HepG2 (cell line): ENCODE data around the gene KRT77. TPM values are rescaled to one million over a fixed set of nuclear protein-coding genes. Genes with fewer than 3 reads are reported as not detected.

ENCODE experiments used
- CBFB ChIP-seq: sonication (generic); formaldehyde crosslinking; IDR thresholded peaks from 2 replicates; pipeline ENCODE4 v1.4.0; 2020; ENCODE audit warnings: missing genetic modification reagents
- FOSL2 ChIP-seq: sonication (generic); formaldehyde crosslinking; IDR thresholded peaks from 2 replicates; pipeline ENCODE4 v1.4.0; 2020; ENCODE audit warnings: missing genetic modification reagents
- GLMP ChIP-seq: sonication (generic); formaldehyde crosslinking; IDR thresholded peaks from 2 replicates; pipeline ENCODE4 v1.9.0; 2021; ENCODE audit warnings: missing genetic modification reagents, mild to moderate bottlenecking, borderline replicate concordance
- HNRNPLL ChIP-seq: fragments of 200-400 bp; formaldehyde crosslinking; IDR thresholded peaks from 2 replicates; pipeline ENCODE4 v1.6.1; 2017; ENCODE audit warnings: mild to moderate bottlenecking, low read depth, low read length; ENCODE audit not compliant: poor library complexity, severe bottlenecking
- IRX3 ChIP-seq: sonication (generic); formaldehyde crosslinking; IDR thresholded peaks from 2 replicates; pipeline ENCODE4 v1.8.1; 2023; ENCODE audit warnings: mild to moderate bottlenecking, low read depth, missing genetic modification reagents, borderline replicate concordance
- KDM1A ChIP-seq: IDR thresholded peaks from 2 replicates; pipeline ENCODE4 v1.6.1; 2016; ENCODE audit warnings: missing compliant biosample characterization
- USF2 ChIP-seq, 2 experiments: sonication (generic) in 1 of 2; formaldehyde crosslinking in 1 of 2; IDR thresholded peaks; 2 replicates each; pipeline versions ENCODE4 v1.5.1 to v1.6.1; 2011 to 2020; ENCODE audit warnings: borderline replicate concordance in 1 of 2, low read depth in 1 of 2, low read length in 1 of 2, mild to moderate bottlenecking in 1 of 2, missing genetic modification reagents in 1 of 2, moderate library complexity in 1 of 2
- ZNF766 ChIP-seq: sonication (generic); formaldehyde crosslinking; IDR thresholded peaks from 2 replicates; pipeline ENCODE4 v1.5.0; 2020; ENCODE audit warnings: missing genetic modification reagents, borderline replicate concordance
- polyA plus RNA-seq, 8 experiments: library from polyadenylated mRNA; depleted of rRNA in 3 of 8; stranded (reverse) in 7 of 8; unstranded in 1 of 8; fragments of >200 nt; fragmentation: Illumina TruSeq in 4 of 8; extraction: Trizol in 4 of 8; gene quantifications; 2 replicates each; pipeline versions ENCODE4 v1.2.1 to v1.2.3, GENCODE V29; 2011 to 2016; ENCODE audit warnings: low read depth in 4 of 8, missing spikeins in 1 of 8, mixed read lengths in 1 of 8; ENCODE audit not compliant: insufficient read depth in 1 of 8
- total RNA-seq, 5 experiments: library from RNA; depleted of rRNA; stranded (reverse); fragments of >200 nt; fragmentation: Illumina TruSeq; extraction: Trizol; gene quantifications; 2 replicates each; pipeline ENCODE4 v1.2.3, GENCODE V29; 2016; ENCODE audit warnings: low read depth in 1 of 5
- TF ChIP-seq, protein P1 (sequence below): IDR thresholded peaks from 2 replicates; pipeline ENCODE4 v1.6.1; 2016; ENCODE audit warnings: low read depth, control low read depth

KRT77 gene
- total and polyA plus RNA-seq, 2 of the 13 experiments (the other 11 are each of a cell fraction or from before 2014, with no cell fraction given): not detected

DNA sequence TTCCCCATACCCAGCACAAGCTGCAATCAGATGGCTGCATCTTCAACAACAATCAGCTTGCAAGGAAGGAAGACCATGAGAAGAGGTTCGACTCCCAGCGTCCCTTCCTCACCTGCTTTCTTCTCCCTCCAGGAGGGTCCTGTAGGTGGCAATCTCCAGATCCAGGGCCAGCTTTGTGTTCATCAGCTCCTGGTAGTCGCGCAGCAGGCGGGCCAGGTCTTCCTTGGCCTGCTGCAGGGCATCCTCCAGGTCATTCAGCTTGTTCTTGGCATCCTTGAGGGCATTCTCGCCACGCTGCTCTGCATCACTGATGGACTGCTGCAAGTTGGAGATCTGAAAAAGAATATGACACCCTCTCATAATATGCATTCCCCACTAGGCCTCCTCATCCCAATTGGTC is 27.2 kb downstream of the KRT77 start (continued):
- TF ChIP-seq, protein P1, sequence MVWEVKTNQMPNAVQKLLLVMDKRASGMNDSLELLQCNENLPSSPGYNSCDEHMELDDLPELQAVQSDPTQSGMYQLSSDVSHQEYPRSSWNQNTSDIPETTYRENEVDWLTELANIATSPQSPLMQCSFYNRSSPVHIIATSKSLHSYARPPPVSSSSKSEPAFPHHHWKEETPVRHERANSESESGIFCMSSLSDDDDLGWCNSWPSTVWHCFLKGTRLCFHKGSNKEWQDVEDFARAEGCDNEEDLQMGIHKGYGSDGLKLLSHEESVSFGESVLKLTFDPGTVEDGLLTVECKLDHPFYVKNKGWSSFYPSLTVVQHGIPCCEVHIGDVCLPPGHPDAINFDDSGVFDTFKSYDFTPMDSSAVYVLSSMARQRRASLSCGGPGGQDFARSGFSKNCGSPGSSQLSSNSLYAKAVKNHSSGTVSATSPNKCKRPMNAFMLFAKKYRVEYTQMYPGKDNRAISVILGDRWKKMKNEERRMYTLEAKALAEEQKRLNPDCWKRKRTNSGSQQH (CRISPR knock-in tag): no peak
- TF ChIP-seq KDM1A (CRISPR knock-in tag): no peak
- TF ChIP-seq CBFB (CRISPR knock-in tag): no peak
- no peak for TF ChIP-seq ZNF766
- no peak for TF ChIP-seq USF2 (IDR thresholded peaks at IDR 0.05; ENCODE audit: low read depth, low read length)
- no peak for TF ChIP-seq USF2 (CRISPR knock-in tag; IDR thresholded peaks at IDR 0.05; ENCODE audit: borderline replicate concordance)
- no peak for TF ChIP-seq GLMP (CRISPR knock-in tag)
- TF ChIP-seq FOSL2 (CRISPR knock-in tag): no peak
- no peak for TF ChIP-seq IRX3 (CRISPR knock-in tag)
- TF ChIP-seq HNRNPLL: no peak
